ENCODE results near the gene CFDP1.

DNA sequence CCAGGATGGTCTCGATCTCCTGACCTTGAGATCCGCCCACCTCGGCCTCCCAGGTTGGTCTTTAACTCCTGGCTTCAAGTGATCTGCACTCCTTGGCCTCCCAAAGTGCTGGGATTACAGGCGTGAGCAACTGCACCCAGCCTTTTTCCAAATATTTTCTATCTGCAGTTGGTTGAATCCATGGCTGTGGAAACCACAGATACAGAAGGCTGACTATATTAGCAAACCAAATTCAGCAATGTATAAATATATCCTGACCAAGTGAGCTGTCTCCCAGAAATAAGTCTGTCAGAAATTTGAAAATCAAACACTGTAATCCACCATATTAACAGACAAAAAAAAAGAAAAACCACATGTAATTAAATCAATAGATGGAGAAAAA is 9.6 kb downstream of the CFDP1 start:
- TF ChIP-seq POLR2A (IDR thresholded peaks at IDR 0.05) = no peak
- TF ChIP-seq, protein P1, sequence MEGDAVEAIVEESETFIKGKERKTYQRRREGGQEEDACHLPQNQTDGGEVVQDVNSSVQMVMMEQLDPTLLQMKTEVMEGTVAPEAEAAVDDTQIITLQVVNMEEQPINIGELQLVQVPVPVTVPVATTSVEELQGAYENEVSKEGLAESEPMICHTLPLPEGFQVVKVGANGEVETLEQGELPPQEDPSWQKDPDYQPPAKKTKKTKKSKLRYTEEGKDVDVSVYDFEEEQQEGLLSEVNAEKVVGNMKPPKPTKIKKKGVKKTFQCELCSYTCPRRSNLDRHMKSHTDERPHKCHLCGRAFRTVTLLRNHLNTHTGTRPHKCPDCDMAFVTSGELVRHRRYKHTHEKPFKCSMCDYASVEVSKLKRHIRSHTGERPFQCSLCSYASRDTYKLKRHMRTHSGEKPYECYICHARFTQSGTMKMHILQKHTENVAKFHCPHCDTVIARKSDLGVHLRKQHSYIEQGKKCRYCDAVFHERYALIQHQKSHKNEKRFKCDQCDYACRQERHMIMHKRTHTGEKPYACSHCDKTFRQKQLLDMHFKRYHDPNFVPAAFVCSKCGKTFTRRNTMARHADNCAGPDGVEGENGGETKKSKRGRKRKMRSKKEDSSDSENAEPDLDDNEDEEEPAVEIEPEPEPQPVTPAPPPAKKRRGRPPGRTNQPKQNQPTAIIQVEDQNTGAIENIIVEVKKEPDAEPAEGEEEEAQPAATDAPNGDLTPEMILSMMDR (IDR thresholded peaks at IDR 0.05) = no peak
